GM18508 (cell line): Measurements from ENCODE around the gene KCNQ1.

Source experiments
- ATAC-seq: cut with Tn5 transposase; IDR thresholded peaks from one replicate; pipeline ENCODE4 v1.9.1; 2021; ENCODE audit warnings: moderate number of reproducible peaks; ENCODE audit not compliant: insufficient read depth, unreplicated experiment

The KCNQ1 gene

DNA sequence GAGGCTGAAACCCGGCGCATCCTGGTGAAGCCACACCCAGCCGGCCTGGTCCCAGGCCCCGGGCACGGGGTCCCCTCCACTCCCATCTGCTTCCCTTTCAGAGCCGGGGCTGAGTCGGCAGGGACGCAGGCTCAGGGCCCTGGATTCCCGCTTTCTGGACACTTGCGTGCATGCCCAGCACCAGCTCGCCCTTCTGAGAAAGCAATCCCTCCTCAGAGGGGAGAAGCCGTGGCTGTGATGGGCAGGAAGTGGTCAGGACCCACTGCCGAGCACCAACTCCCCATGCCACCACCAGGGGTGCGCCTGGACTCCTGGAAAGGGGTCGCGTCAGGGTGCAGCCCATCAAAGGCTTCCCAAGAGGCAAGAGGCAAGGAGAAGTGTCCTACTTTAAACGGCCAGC is 425.7 kb downstream of the KCNQ1 start:
- ATAC-seq, result no peak

GRCh38 chr11:2870969-2871680 is 426.3 kb downstream of the KCNQ1 start:
- no peak for ATAC-seq

DNA sequence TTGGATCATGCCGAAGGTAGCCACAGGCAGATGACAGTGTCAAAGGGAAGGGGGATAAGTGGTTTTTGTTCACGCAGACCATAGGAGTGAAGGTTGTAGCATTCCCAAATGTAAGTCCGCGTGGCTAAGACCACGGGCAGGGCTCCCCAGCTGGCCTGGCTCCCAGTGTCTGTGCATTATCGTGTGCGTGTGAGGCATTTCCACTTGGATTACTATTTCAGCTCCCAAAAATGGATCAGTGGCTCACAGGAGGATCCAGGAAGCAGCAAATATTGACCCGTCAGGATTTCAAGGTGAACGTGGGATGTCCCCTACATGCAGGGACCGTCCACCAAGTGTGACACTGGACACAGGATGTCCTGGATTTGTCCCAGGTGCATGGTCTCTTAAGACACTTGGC is 430.2 kb downstream of the KCNQ1 start:
- no peak for ATAC-seq

DNA sequence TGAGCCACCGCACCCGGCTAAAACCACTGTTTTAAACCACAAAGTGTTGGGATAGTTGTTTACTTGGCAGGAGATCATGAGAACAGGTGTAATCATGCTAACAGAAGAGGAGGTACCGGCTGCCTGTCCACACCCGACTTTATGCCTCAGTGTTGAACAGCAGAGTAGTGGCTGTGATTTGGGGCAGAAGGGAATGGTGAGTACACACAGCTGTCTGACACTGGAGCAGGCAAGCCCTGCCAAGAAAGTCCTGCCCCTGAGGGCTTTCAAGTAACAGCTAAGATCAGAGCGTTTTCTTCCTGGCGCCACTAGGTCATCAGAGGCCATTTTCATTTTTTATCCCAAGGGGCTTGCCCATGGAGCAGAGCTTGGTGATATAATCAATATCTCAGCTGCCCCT is 432.7 kb downstream of the KCNQ1 start:
- no peak for ATAC-seq

DNA sequence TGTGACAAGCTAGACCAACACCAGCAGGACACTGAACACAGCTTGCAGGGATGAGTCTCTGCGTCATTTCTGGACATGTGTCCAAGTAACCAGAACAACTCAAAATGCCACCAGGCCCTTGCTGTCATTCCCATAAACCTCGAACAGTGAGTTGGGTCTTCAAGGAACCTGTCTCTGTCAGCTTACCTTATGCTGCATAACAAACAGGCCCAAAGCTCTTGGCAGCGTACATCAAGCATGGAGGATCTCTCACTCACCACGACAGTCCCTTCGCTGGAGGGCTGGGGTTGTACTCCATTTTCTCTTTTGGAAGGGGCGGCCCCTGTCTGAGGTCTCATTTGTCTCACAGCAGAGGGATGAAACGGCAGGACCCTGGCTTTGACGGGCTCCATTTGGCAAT is 434.0 kb downstream of the KCNQ1 start:
- no peak for ATAC-seq

DNA sequence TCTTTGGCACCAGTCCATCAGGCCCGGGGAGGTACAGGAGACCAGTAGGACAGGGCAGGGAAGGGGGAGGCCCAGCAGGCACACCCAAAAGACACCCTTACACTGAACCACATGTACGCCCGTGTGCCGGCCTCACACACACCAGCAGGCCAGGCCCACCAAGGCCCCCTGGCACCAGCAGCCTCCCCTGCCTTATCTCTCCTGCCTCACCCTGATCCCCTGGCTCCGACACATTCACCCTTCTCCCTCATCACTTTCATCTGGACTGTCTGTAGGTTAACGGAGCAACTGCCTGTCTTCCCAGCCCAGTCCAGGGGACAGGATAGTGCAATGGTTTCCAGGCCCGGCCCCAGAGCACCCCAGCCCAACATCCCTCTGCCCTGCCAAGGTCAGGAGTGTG is 435.8 kb downstream of the KCNQ1 start:
- no peak for ATAC-seq

DNA sequence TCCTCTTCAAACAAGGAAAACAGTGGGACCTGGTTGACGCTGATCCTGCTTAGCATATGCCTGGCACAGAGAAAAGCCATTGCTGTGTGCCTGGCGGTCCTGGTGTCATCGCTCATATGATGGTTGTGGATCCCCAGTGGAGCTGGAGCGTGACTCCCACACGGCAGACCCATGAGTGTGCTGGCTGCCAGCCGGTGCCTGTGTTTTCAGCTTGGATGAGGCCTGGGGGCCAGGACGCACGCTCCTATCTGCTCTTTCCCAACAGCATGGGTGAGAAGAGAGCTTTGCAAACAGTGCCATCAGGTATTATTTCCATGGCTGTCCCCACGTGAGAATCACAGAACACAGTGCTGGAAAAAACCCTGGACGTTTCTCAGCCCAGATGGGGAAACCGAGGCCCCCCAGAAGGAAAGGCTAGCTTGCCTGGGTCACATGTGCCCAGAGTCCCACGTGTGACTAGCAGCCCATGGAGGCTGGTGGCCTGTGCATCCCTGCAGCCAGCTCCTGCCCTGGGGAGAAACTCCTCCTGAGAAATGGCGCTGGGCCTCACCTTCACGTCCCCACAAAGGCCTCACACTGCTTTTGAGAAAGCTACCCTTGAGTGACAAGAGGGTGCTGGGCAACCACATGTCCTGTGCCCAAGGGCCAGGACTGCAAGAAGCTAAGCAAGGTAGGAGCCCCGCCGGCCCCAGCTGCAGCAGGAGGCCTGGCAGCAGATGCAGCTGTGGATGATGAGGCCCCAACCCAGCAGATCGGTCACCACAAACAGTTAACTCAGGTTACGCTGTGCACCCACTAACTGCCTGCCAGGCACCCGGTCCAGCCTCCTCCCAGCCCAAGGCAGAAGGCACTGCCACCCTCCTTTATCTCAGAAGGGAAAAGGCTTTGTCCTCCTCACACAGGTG is 436.5 kb downstream of the KCNQ1 start:
- no peak for ATAC-seq

GRCh38 chr11:2881981-2882375 is 437.2 kb downstream of the KCNQ1 start:
- ATAC-seq, result no peak

DNA sequence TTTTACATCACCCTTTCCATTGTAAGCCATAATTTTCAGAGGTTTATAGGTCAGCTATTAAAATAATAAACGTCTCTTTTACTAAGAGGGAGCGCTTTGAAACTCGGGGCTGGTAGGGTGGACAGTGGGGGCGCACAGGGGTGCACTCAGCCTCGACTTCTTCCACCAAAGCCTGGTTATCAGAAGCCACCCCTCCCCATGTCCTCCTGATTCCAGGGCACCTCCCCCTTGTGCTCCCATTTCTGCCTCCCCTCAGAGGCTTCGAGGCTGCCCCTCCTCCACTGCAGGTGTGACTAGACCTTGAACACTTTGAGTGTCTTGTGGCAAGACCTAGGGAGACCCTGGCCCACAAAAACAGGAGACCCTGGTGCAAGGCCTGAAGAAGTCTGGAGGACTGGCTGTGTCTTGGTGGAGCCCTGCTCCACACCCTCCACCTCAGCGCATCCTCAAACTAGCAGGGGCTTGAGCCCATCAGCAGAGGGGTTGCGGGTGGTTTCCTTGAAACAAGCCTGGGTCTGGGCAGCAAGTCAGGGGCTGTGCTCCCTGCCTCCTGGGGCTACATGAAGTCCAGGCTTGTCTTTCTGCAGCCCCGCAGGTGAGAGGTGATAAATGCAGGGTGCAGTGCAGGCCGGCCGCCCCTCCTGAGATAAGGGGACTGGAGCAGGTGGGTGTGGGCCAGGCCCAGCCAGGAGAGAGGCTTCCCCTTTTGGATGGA is 437.7 kb downstream of the KCNQ1 start:
- ATAC-seq, result no peak

- no peak for ATAC-seq
Measured at GRCh38 chr11:2883640-2883978, 438.8 kb downstream of the KCNQ1 start.

DNA sequence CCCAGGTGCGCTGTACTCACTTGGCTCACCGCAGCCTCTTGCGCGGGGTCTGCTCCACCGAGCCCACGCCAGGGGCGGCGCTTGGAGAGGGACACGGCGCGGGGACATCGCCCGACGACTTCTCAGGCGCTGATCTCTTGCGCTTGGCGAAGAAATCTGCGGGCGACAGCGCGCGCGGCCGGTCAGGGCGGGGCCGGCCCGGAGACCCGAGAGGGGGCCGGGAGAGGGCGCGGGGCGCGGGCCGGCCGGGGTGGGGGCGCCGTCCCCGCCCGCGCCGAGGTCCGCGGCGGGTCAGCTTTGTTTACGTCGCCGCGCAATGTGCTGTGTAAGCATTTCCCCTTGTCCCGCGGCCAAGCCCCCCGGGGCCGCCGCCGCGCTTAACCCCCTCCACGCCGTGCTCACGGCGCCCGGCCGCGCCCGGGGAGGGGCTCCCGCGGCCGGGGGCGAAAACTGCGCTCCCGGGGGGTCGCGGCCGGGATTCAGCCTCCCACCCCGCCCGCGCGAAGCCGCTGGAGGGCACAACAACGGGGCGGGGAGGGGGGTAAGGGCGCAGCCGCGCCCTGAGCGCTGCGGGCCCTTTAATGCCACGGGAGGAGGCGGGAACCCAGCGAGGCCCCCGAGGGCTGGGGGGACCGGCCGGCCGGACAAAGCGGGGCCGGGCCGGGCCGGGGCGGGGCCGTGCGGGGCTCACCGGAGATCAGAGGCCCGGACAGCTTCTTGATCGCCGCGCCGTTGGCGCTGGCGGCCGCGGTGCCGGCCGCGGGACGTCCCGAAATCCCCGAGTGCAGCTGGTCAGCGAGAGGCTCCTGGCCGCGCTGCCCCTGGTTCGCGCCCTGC is 439.4 kb downstream of the KCNQ1 start:
- ATAC-seq, result no peak

DNA sequence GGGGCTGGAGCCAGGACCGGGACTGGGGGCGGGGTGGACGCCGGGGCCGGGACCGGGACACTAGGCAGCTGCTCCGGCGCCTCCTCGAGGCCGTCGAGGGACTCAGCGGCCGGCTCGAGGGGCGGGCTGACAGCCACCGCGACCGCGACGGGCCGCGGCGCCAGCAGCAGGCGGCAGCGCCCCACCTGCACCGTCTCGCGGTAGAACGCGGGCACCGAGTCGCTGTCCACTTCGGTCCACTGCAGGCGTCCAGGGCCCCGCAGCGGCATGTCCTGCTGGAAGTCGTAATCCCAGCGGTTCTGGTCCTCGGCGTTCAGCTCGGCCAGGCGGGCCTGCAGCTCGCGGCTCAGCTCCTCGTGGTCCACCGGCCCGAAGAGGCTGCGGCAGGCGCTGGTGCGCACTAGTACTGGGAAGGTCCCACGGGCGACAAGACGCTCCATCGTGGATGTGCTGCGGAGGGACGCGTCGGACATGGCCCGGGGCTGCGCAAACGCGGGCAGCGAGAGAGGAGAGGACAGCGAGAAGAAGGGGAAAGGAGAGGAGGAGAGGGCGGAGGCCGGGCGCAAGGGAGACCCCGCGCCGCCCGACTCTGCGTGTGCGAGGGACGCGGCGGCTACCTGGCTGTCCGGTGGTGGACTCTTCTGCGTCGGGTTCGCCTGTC is 440.3 kb downstream of the KCNQ1 start:
- ATAC-seq, result no peak

DNA sequence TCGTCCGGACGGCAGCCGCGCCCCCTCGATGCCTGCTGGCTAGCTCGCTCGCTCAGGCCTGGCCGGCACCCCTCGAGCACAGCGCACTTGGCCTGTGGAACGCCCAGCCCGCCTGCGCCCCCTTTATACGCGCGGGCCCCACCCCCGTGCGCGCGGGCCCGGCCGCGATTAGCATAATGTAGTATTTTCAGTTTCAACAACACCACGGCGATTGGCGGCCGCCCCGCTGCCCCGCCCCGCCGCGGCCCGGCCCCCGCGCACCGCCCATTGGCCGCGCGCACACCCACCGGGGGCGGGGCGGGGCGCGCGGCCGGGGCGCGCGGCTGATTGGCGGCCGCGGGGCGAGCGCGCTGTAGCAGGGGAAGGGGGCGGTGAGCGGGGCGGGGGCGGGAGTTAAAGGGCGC is 440.9 kb downstream of the KCNQ1 start, which contains the start of gene CDKN1C:
CDKN1C (minus strand) TSS at position 98 of the 404 bp plus-strand sequence. CDS start 319 bp downstream, outside the sequence.
- ATAC-seq, result no peak

GRCh38 chr11:2886191-2886894 is 441.5 kb downstream of the KCNQ1 start:
- ATAC-seq, result no peak

- ATAC-seq, result no peak
Measured at GRCh38 chr11:2886936-2887335, 442.1 kb downstream of the KCNQ1 start.

- ATAC-seq, result no peak
Measured at GRCh38 chr11:2887515-2888195, 442.8 kb downstream of the KCNQ1 start.

- ATAC-seq, result no peak
Measured at GRCh38 chr11:2888266-2888968, 443.6 kb downstream of the KCNQ1 start.
